GM19463 (cell line): ENCODE results near the gene HERC5.
"Not testable (repeated sequence)": the region's sequence is repeated elsewhere in the genome, so short reads cannot be mapped to it uniquely, and the experiment has no call there.

Experiments used
- ATAC-seq: cut with Tn5 transposase; IDR thresholded peaks from one replicate; pipeline ENCODE4 v1.9.1; 2021; ENCODE audit warnings: mild to moderate bottlenecking, moderate library complexity; ENCODE audit not compliant: unreplicated experiment

The HERC5 gene

DNA sequence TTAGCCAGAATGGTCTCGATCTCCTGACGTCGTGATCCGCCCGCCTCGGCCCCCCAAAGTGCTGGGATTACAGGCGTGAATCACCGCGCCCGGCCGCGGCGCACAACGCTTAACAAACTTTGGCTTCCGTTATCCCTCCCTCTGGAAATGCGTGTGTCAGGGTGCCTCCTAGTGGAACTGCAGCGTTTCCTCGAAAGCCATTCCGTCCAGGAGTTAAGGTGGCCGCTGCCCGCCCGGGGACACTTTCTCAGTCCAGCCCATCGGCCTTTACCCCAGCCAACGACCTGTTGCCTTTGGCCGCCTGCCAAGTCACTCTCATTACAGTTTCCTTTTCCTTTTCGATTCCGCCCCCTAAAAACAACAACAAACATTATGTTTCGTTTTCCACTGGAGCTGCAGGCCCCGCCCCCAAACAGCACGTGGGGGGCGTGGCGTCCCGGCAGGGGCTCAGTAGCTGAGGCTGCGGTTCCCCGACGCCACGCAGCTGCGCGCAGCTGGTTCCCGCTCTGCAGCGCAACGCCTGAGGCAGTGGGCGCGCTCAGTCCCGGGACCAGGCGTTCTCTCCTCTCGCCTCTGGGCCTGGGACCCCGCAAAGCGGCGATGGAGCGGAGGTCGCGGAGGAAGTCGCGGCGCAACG, at the start of gene HERC5:
Gene HERC5, plus strand, starts transcription at position 450 of the 637 bp plus-strand sequence. Its CDS starts 151 bp downstream, at position 601.
- peak; percentile 89 for ATAC-seq

GRCh38 chr4:88409206-88409605, 47.7 kb upstream of the HERC5 start:
- no peak for ATAC-seq

GRCh38 chr4:88409789-88410188, 47.1 kb upstream of the HERC5 start:
- no peak for ATAC-seq

DNA sequence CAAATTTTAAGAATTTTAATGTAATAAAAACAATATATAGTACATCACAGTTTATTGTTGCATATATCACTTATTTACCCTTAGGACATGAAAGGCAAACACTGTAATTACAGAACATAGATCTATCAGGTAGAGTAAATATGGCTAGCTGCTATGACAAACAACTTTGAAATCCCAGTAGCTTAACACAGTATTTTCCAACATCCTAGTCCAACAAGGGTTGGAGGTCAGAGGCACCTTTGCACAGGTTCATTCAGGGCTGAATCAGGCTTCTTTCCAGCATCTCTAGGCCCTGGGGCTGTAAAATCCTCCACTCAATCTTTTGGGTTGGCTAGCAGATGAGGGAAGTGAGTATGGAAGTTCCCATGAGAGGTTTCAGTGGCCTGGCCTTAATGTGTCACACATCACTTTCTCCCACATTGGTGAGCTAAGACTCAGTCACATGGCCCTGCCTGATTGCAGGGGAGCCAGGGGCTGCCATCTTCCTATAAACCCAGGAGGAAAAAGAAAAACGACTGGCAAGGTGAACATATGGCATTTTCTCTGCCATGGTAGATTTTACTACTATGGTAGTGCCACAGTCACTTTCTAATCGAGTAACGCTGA, 45.3 kb upstream of the HERC5 start:
- peak; percentile 75 for ATAC-seq

DNA sequence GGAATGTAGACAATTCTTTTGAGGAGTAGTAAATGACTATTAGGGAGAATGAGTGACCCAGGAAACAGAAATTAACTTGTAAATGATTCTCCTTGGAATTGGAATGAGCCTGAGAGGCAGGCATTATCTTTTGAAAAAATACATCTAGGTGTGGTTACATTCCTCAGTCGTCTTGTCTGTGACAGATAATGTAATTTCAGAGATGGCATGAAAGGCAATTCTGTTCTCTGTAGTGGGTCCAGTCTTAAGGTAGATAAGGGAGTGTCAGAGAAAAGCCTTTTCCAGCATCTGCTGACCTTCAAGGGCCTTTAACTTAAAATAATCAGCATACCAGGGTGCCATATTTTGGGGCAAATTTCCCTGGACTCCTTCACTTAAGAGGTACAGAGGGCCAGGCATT, 43.1 kb upstream of the HERC5 start:
- no peak for ATAC-seq

- ATAC-seq, result no peak
These were observed 42.2 kb upstream of the HERC5 start for GRCh38 chr4:88414755-88415154.

GRCh38 chr4:88415982-88416381, 40.9 kb upstream of the HERC5 start:
- ATAC-seq, result no peak

DNA sequence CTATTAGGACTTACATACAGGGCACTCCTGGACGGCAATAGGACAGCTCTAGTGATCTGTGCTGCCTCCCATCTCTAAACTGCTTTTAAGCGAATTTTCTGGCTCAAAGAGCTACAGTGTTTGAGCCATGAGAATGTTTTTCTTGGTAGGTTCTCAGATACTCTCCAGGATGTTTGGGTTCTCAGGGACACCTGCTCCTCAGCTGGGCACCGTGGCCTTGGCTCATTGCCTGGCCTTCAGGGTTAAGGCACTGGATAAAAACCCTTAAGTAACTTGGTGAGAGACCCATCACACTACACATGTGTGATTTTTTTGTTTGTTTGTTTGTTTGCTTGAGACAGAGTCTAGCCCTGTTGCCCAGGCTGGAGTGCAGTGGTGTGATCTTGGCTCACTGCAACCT, 38.5 kb upstream of the HERC5 start:
- no peak for ATAC-seq

GRCh38 chr4:88419874-88420273, 37.0 kb upstream of the HERC5 start:
- ATAC-seq, result peak; percentile 72

- no peak for ATAC-seq
These were observed 36.1 kb upstream of the HERC5 start for GRCh38 chr4:88420844-88421243.

GRCh38 chr4:88422403-88422802, 34.5 kb upstream of the HERC5 start:
- no peak for ATAC-seq

GRCh38 chr4:88429401-88429800, 27.5 kb upstream of the HERC5 start:
- ATAC-seq, result no peak

- no peak for ATAC-seq
These were observed 20.8 kb upstream of the HERC5 start for GRCh38 chr4:88435987-88436693.

DNA sequence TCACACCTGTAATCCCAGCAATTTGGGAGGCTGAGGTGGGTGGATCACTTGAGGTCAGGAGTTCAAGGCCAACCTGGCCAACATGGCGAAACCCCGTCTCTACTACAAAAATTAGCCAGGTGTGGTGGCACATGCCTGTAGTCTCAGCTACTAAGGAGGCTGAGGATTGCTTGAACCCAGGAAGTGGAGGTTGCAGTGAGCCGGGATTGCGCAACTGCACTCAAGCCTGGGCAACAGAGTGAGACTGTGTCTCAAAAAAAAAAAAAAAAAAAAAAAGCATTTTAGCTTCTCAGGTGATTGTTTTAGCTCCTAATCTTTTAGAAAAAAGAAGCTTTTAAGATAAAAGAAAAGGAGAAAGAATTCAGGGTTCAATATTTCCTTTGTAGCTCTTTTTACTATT, 19.0 kb upstream of the HERC5 start:
- not testable (repeated sequence) for ATAC-seq

DNA sequence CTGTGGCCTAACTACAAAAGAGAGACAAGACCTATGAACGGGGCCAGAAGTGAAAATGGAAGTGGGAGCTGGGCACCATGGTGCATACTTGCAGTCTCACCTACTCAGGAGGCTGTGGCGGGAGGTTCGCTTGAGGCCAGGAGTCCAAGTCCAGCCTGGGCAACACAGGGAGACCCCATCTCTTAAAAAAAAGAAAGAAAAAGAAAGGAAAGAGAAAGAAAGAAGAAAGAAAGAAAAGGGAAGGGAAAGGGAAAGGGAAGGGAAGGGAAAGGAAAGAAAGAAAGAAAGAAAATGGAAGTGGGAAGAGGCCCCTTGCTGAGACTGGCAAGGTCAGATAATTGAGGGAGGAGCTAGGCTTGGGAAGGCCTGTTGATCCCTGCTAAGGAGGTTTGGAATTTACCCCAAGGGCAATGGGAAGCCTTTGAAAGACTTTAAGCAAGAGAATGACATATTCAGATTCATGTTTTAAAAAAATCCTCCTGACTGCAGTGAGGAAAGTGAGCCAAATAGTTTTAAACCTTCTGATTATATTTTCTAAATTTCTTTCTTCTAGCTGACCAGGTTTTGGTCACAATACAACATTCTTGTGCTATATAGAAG, 17.7 kb upstream of the HERC5 start:
- no peak for ATAC-seq

DNA sequence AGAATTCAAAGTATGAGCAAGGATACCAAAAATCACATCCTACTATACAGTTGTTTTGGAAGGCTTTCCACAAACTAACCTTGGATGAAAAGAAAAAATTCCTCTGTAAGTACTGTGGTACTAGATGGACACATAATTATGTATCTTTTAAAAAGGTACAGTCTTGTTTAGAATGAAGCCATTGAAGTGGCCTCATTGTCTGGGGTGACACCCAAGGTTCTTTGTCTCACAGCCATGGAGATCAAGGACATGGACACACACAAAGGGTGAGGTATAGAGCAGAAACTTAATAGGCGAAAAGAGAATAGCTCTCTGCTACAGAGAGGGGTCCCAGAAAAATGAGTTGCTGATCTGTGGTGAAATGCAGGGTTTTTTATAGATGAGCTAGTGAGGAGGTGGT, 16.8 kb upstream of the HERC5 start:
- no peak for ATAC-seq

GRCh38 chr4:88441696-88442095, 15.2 kb upstream of the HERC5 start:
- no peak for ATAC-seq

DNA sequence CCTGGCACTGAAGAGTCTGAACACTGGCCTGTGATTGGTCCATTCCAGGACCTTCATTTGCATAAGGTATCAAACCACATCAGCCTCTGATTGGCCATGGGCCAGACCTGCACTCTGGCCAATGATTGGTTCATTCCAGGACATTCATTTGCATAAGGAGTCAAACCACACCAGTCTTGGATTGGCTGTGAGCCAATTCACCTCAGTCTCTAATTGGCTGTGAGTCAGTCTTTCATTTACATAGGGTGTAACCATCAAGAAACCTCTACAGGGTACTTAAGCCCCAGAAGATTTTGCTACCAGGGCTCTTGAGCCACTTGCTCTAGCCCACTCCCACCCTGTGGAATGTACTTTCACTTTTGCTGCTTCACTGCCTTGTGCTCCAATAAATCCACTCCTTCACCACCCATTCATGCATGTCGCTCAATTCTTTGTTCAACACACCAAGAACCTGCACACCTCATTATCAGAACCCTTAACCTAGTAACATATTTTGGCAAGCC, 14.2 kb upstream of the HERC5 start:
- no peak for ATAC-seq

- no peak for ATAC-seq
These were observed 13.4 kb upstream of the HERC5 start for GRCh38 chr4:88443486-88443885.

DNA sequence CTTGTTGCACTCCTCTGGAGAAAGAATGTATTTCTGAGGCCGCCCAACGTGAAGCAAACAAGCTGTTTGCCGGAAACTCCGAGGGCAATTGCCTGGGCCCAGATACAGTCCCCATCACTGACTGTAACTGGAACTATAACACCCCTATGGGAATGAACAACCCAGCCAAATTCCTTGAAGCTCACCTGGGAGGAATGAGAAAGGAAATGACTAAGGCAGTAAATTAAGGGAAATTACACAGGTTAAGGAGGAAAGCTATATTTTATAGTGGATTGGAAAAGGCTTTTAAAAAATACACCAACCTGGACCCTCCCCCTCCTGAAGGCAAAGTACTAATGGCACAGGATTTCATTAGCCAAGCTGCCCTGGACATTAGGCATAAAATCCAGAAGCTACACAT, 11.7 kb upstream of the HERC5 start:
- no peak for ATAC-seq

- ATAC-seq, result no peak
These were observed 10.8 kb upstream of the HERC5 start for GRCh38 chr4:88446124-88446523.
